HG02840 (cell line): ENCODE data around the gene SLIT3.

Experiments
- ATAC-seq: cut with Tn5 transposase; IDR thresholded peaks from one replicate; pipeline ENCODE4 v1.9.1; 2021; ENCODE audit warnings: mild to moderate bottlenecking, moderate library complexity, moderate number of reproducible peaks; ENCODE audit not compliant: unreplicated experiment, low FRiP score

SLIT3 gene

DNA sequence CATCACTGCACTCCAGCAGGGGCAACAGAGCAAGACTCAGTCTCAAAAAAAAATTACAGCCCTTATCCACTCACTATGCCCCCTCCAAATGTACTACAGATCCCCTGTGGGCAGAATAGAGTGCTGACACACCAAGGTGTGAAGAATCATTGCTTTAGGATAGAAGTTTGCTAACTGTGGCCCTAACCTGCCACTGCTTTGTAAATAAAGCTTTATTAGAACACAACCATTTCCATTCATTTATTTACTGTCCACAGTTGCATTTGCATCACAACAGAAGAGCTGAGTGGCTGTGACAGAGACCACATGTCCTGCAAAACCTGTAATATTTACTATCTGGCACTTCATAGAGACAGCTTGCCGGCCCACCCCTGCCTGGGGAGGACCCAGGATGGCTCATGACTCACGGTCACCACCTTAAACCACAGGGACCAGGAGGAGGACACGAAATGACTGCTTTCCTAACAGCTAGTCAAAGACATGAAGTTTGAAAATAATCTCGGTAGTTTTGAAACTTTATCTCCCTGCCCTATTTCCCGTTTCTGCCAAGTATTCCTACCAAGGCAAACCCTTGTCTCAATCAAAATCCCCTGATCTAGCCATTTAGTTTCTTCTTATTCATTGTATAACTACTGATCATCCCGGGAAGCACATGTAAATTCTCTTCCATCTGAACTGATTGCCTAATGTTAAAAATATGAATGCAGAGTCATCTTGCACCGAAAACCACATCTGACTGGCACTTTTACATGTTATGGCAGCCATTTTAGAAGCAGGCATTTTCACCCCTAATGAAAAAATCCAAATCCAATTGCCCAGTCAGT is 206.1 kb downstream of the SLIT3 start:
- ATAC-seq, result no peak

DNA sequence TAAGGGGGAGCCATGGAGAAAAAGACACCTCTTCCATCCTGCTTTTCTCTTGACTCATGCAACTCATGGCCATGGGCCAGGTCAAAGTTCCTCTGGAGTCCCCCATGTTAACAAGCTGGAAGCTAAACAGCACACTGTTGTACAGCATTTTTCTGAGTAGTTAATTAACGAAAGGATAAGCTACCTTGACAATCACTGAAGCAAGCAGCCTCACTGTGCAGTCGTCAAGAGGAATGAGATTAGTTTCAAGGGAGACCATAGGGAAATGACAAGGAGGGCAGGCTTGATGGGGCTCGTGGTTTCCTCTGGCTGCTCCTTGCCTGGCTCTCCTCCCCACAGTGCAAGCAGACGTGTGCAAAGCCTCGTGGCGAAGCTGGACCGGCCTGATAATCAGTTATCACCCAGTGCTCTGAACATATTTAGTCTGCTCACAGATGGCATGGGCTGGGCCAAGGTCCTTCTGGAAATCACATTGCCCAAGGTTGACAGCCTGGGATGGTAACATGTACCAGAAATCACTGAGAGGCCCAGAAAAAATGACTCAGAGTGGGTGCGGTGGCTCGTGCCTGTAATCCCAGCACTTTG is 209.5 kb downstream of the SLIT3 start:
- ATAC-seq, result no peak

DNA sequence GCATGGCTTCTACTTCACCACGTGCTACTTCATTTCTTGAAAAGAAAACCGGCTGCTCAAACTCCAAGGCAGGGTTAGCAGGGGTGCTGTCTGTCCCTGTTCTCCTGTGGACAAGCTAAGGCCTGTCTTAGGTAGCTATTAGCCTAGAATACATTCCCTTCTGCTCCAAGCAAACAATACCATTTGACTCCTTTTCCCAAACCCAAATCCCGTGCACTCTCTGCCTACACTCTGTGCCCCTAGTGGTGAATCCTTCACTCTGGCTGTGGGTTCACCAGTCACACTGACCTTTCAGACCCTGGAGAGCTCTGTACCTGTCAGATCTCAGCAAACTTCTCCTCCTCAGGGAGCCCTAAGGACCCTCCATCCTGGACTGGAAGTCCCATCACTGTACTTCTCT is 211.6 kb downstream of the SLIT3 start:
- ATAC-seq, result no peak

DNA sequence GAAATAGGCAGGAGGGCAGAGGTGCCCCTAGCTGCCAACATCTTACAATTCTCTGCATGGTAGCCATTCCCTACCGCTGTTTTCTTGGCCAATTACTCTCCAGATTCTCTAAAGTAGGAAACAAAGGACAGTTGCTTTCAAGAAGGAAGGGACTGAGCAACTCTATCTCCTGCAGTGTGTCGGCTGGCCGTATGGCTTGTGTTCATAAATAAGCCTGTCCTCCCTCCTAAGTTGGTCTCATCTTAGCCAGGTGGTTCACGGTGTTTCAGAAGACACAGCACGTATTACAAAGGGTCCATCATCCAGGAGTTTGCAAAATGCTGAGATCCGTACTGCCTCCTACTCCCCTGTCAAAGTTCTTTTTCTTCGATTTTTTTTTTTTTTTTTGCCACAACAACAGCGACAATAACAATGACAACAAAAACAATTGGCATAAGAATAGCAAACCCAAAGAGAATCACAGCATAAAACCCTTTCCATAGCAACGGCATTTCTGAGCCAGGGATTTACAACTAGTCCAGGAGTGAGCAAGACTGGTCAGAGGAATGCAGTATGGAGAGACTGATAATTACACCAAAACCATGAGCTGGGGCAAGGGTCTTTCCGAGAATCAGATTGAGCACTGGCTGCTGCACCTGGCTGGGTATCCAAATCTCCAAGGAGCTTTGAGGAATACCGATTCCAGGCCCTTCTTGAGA is 212.8 kb downstream of the SLIT3 start:
- no peak for ATAC-seq

DNA sequence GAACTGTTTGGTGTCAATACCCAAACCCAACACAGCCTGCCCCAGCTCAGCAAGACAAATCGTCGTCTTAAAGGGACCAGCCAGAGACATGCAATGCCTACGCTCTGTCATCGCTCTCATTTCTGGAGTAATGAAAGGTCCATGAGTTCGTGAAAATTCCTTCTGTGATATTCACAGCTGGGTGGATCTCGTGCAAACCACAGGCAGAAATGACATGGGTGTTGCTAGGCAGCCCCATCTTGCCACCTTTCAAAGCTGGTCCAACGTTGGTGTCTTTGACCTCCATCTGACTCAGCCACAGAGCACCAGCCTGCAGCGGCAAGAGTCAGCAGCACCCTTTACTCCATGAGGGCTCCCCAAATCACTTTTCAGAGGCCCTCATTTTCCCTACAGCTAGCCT is 215.3 kb downstream of the SLIT3 start:
- no peak for ATAC-seq

DNA sequence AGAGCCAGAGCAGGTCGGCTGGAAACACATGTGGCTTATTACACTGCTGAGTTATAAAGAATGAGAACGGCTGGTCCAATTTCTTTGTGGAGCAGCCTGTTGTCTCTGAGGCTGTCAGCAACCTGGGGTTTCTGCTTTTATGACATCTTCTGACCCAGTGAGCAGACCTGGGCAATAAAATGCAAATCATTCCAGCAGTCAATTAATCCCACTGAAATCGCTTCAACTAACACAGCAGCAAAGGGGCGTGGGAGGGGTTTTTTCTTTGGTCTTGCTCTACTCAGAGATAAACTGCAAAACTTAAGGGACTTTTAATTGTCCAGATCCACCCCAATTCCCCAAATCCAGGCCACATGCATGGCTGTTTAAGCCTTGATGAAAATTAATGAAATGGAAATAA is 215.7 kb downstream of the SLIT3 start:
- no peak for ATAC-seq

DNA sequence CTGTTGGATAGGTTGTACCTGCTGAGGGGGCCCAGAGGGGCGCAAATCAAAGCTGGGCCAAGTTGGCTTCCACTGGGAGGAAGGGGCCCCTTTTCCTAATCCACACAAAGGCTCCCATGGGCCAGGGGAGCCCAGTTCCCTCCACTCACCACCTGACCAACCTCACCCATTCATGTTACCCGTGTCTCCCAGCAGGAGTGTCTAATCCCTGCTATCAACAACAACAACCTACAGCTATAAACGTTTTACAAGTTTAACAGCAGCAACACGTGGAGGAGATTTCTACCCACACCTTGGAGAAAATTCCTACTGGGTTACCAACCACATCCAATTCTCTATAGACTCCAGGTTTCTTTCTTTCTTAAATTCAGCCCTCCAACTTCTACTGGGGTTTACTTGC is 216.2 kb downstream of the SLIT3 start:
- no peak for ATAC-seq

DNA sequence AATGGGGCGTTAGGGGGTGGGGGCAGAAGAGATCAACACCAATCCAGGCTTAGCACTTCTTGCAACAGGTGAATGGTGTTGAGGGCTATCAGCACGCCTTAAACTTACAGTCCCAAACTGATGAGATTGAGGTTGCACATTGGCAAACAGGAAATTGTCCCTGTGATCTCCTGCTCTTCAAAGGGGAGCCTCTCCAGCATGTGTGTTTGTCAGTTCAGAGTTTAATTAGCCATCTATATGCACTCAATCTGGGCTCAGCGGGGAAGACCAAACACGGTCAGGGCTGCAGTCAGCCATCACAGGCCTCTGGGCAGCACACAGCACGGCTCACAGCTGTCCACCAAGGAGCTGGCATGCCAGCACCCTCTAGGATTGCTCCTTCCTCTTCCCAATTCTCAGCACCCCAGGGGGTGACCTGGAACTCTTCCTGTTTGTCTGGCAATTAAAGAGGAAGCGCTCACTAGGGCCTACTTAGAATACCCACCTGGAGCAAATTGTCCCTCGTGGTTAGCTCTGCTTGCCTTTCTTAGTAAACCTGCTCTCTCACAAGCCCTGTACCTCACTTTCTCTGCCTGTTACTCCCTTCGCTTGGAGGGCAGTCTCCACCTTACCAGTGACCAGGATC is 217.4 kb downstream of the SLIT3 start:
- ATAC-seq, result no peak

DNA sequence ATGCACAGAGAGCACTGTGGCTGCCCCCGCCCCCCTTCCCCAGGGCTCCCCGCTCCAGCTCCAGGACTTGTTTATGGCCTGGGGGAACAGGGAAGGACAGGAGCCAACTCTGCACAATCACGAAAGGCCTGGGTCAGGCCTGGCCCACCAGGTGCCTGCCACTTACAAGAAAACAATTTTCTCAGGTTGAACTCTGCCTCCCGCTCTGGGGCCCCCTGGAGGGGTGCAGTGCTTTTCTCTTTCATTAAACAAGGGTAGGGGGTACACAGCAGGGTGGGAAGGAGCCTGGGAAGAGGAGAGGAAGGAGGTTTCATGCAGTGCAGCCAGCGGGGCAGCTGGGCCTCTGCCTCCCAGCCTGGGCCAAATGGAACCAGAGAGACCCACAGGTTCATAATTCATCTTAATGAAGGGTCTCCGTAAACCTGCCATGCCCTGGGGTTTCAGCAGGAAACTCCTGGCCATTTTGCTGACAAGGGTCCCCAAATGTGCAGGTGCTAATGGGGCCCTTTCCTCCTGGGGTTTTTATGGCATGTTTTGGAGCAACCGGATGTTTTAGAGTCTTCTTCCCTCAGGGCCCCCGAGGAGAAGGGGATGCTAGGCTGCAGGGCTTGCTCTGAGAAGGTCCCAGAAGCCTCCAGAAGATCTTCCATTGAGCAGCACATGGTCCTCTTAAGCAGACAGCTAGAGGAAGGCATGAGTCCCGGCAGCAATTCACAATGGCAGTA is 219.8 kb downstream of the SLIT3 start:
- ATAC-seq, result no peak

DNA sequence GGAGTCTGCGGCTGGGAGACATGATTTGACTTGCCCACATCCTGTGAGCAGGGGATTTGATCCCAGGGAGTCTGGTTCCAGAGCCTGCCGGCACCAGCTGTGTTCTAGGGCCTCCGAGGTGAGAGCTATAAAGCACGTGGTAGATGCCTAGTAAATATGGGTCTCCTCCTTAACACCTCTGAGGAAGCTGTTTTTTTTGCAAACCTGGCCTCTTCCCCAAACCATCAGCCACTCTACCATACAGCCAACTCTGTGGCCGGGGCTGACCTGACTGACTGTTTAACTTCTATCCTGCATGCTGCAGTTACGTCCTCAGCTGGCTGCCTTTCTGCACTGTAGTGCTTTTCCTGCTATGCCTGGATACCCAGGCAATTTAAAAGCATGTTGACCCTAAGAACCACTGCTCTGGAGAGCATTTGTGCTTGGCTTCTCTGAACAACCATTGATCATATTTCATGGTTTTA is 220.5 kb downstream of the SLIT3 start:
- ATAC-seq, result no peak

DNA sequence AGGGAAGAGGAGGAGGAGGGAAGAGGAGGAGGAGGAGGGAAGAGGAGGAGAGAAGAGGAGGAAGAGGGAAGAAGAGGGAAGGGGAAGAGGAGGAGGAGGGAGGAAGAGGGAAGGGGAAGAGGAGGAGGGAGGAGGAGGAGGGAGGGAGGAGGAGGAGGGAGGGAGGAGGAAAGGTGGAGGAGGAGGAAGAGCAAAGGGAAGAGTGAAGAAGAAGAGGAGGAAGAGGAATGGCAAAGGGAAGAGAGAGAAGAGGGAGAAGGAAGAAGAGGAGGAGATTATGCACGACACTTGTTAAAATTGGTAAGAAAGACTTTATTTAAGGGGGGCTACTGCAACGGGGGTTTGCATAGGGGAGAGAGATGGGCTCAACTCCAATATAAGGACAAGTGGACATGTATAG is 221.2 kb downstream of the SLIT3 start:
- ATAC-seq, result no peak

DNA sequence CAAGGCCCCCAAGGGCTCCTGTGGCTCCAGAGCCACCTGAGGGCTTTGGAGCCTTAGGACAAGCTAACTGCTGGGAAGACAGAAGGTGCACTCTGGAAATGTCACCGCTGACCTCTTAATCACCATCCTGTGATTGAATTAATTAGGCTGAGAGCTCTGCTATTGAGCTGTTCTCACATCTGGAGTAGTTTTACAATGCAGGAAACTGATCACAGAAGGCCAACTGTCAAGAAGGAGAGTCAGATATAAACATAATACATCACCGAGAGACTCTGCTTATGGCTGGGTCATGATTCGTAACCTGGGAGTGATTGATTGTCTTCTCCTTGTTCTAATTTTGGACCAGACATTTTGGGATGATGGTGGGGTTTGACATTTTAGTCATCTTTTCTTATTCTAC is 226.1 kb downstream of the SLIT3 start:
- ATAC-seq, result no peak

DNA sequence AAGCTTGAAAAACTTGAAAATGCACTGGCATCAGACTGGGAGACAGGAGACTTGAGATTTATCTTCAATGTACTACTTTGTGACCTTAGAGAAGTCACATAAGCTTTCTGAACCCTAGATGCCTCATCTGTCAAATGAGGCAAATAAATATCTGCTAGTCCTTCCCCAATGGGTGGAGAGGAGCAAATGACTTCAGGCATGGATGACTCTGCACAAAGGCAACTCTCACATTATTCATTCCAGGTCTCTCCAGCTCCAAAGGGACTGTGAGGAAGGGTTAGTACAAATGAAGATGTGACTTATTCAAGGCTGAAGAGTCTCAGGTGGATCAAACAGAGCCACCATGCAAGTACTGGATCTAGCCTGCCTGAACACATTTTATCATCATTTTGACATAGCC is 228.7 kb downstream of the SLIT3 start:
- ATAC-seq, result no peak

DNA sequence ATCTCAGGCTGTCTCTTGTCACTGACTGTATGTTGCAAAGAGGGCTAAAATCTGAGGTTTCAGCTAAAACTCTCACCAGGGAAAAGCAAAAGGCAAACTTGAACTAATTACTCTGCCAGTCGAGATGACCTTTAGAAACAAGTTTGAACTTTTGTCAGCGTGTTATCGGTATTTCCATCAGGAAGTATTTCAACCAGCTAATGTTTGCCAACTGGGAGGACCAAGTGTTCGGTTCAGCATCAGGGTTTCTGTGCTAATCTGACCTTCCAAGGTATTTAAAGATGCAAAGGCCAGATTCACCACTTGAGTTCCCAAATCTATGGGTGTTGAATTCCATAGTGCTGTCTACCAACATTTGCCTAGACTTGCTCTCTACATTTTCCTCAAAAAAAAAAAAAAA is 230.5 kb downstream of the SLIT3 start:
- no peak for ATAC-seq

DNA sequence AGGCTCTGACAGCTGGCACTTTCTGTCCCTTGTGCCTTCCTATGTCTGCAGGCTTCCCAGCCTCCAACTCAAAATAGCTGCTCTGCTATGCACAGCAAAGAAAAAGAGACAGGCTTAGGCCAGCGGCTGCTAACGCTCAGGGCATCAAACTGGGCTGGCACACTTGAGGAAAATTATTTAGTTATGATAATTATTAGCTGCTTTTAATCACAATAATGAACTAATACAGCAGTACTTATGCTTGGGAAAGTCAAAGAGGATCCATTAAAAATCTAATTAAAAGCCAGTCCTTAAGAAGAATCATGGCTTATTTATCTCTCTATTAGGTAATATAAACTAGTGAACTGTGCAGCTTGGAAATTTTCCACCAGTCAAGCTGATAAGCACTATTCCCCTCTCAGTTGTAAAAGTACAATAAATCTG is 233.2 kb downstream of the SLIT3 start:
- no peak for ATAC-seq

DNA sequence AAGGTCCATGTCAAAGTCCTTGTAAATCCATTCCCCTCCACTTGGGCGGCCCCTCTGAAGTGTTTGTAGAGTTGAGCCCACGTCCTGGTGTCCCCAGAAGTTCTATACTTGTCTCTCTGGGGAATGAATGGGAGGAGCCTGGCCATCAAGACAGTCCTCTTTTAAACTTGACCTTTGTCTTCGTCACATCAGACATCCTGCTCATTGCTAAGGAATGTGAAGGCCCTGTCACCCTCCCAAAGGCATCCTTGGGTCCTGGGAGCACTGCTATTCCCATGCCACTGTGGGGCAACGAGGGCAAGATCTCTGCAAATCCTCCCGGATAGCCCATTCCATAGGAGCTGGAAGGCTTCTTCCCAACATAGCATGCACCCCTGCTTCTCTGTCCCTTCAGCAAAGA is 235.5 kb downstream of the SLIT3 start:
- no peak for ATAC-seq

DNA sequence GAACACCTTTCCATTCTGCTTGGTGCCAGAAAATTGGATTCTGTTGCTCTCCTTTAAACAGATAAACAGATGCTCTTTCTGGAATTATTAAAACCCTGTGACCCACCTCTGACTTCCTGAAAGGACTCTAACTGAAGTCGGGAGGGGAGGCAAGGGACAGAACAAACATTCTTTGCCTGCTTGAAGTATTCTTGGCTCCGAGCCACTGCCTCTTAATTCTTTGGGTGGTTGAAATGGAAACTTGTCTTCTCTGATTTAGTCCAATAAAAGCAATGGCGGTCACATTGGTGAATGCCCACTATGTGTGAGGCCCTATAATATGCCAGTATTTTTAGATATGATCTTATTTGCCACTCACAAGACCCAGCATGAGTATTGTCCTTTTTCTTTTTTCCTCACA is 236.8 kb downstream of the SLIT3 start:
- ATAC-seq, result no peak

DNA sequence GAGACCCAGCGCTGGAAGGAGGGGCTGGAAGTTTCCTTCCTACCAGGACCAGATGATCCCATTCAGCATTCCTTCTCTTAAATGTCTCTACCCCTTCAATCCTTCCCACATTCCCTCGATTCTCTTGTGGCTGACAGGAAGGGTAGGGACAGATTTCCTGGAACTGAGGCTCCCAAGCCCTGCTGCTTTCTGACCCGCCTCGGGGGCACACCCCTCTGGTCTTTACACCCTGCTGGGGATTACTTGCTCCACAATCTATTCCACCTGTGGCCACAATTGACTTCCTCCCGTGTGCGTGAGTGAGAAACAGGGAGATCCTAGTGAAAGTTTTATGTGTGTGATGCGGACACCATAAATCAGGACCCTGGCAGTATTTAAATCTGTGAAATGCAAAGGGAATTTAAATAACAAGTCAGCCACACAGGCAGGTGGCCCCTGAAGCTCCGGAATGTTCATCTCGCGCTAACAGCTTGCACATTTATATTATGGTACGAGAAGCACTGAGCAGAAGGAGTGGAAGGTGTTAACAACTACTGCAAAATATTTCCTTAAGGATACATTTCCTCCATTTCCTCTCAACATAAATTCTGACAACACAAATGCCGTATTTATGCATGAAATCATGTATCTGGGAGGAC is 237.5 kb downstream of the SLIT3 start:
- no peak for ATAC-seq

DNA sequence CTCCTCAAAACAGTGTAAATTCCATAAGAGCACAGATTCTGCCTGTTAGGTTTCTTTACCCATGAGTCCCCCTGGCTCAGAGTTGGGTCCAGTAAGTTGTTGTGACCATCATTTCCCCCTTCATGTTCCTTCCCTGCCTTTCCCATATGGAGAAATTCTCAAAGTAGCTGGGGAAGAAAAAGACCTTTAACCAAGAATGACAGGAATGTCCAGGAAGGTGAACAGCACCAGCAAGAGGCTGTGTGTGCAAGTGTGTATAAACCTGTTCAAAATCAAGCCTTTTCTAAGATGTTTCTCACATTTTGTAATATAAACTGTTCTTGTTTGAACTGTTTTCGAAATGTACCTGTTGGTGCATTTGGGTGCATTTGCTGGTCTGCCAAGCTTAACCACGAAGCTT is 238.2 kb downstream of the SLIT3 start:
- no peak for ATAC-seq

DNA sequence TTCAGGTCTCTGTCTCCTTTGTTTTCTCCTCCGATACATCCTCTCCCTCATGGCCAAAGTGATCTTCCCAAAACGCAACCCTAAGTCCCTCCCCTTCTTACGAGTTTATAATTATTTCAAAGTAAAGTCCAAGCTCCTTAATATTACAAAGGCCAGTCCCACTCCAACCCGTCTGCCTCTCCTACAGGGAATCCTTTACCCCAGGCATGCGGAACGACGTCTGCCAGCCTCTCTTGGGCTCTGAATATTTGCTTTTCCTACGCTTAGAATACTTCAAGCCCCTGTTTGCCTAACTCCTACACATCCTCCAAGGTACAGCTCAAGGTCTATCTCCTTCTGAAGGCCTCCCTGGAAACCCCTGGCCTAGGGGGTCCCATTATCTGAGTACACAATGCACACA is 246.4 kb downstream of the SLIT3 start:
- no peak for ATAC-seq
